SK-N-SH (cell line): ENCODE measurements around the gene HOXB9.

Experiments
- EZH2phosphoT487 ChIP-seq: fragments of 200-600 bp; sonication (generic); IDR thresholded peaks from 2 replicates; pipeline ENCODE4 v1.6.1; 2017; ENCODE audit warnings: low read depth, mixed run types, mild to moderate bottlenecking, antibody characterized with exemption, moderate library complexity, borderline replicate concordance
- GABPA ChIP-seq: IDR thresholded peaks from 2 replicates; pipeline ENCODE4 v1.4.0; 2012; ENCODE audit warnings: low read depth, mild to moderate bottlenecking
- JUND ChIP-seq: IDR thresholded peaks from 2 replicates; pipeline ENCODE4 v1.4.0; 2012
- MXI1 ChIP-seq: IDR thresholded peaks from 2 replicates; pipeline ENCODE4 v1.6.1; 2012; ENCODE audit warnings: mild to moderate bottlenecking, low read depth, low read length, improper control_type of control experiment
- POLR2AphosphoS5 ChIP-seq: IDR thresholded peaks from 2 replicates; pipeline ENCODE4 v1.6.1; 2012; ENCODE audit warnings: low read depth, low read length
- TCF12 ChIP-seq: IDR thresholded peaks from 2 replicates; pipeline ENCODE4 v1.4.0; 2012
- TF ChIP-seq, protein P1 (sequence below): fragments of 150-350 bp; IDR thresholded peaks from 2 replicates; pipeline ENCODE4 v1.6.1; 2016; ENCODE audit warnings: mild to moderate bottlenecking, low read depth, low read length
- TF ChIP-seq, protein P2 (sequence below): fragments of 200-600 bp; sonication (generic); IDR thresholded peaks from 2 replicates; pipeline ENCODE4 v1.6.1; 2017; ENCODE audit warnings: antibody characterized with exemption, mild to moderate bottlenecking, moderate library complexity

DNA sequence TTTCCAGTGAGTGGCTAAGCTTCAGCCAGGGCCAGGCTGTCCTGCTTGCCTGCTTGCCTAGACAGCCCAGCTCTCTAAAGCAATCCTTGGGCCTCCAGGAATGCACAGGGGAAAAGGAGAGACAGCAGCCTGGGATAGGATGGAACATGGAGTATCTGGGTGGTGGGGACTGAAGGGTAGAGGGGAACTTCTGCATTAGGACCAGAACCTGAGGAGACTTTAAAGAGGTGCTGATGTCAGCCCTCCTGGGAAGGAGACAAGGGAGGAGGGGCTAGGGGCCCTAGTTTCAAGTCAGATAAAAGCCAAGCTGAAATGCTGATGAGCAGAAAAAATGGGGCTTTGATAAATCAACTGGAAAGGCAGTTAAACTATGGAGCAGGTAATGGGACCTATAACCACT, 17.1 kb downstream of the HOXB9 start:
- no peak for TF ChIP-seq POLR2AphosphoS5
- TF ChIP-seq EZH2phosphoT487: no peak
- TF ChIP-seq, protein P1, sequence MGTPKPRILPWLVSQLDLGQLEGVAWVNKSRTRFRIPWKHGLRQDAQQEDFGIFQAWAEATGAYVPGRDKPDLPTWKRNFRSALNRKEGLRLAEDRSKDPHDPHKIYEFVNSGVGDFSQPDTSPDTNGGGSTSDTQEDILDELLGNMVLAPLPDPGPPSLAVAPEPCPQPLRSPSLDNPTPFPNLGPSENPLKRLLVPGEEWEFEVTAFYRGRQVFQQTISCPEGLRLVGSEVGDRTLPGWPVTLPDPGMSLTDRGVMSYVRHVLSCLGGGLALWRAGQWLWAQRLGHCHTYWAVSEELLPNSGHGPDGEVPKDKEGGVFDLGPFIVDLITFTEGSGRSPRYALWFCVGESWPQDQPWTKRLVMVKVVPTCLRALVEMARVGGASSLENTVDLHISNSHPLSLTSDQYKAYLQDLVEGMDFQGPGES: no peak
- no peak for TF ChIP-seq MXI1
- TF ChIP-seq, protein P2, sequence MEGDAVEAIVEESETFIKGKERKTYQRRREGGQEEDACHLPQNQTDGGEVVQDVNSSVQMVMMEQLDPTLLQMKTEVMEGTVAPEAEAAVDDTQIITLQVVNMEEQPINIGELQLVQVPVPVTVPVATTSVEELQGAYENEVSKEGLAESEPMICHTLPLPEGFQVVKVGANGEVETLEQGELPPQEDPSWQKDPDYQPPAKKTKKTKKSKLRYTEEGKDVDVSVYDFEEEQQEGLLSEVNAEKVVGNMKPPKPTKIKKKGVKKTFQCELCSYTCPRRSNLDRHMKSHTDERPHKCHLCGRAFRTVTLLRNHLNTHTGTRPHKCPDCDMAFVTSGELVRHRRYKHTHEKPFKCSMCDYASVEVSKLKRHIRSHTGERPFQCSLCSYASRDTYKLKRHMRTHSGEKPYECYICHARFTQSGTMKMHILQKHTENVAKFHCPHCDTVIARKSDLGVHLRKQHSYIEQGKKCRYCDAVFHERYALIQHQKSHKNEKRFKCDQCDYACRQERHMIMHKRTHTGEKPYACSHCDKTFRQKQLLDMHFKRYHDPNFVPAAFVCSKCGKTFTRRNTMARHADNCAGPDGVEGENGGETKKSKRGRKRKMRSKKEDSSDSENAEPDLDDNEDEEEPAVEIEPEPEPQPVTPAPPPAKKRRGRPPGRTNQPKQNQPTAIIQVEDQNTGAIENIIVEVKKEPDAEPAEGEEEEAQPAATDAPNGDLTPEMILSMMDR: no peak
- TF ChIP-seq GABPA: no peak
- no peak for TF ChIP-seq TCF12
- TF ChIP-seq JUND: no peak
